ENCODE results near the gene SCN8A. TPM values are rescaled to one million over a fixed set of nuclear protein-coding genes. Genes with fewer than 3 reads are reported as not detected.
"Not testable (repeated sequence)": the region's sequence is repeated elsewhere in the genome, so short reads cannot be mapped to it uniquely, and the experiment has no call there.

SCN8A gene
- total RNA-seq: 46.1 TPM

DNA sequence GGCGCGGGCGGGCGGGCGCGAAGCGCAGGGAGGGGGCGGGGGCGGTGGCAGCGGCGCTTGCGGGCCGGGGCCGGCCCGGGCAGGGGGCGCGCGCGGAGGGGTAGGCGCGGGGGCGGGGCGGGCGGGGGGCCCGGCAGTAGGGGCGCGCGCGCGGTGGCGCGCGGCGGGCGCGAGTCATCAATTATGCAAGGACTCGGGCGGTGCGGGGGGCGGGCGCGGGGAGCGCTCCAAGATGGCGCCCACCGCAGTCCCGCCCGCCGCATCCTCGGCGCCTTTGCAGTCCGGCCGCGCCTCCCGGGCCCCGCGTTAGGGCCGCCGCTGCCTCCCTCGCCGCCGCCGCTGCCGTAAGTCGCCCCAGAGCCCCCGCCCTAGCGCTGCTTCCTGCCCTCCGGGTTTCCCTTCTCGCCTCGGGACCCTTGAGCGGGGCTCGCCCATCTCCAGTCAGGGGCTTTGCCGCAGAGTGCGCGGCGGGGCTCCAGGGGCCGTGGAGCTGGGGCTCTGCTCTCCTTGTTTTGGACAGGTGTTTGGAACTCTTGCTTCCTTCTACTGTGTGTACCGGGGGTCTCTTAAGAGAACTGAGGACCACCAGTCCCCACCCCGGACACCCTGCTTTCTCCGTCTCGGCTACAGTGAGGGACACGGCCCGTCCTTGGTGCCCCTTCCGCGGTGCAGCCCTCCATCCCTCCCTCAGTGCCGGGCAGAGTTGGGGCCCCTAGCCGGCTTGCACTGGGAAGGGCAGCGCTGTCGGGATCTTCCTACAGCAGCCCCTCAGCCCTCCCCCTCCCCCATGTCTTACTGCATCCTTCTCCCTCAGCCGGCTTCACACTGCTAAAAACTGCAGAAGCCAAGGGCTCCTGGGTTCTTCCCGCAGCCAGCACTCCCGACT, at the start of gene SCN8A:
Gene SCN8A (plus strand): TSS at position 218 of the 886 bp plus-strand sequence. CDS start 71,585 bp downstream, outside the sequence.
- no peak for FAIRE-seq
- peak; percentile 63 to 72 for DNase-seq (ENCODE audit: low spot score in 2 of 2)

DNA sequence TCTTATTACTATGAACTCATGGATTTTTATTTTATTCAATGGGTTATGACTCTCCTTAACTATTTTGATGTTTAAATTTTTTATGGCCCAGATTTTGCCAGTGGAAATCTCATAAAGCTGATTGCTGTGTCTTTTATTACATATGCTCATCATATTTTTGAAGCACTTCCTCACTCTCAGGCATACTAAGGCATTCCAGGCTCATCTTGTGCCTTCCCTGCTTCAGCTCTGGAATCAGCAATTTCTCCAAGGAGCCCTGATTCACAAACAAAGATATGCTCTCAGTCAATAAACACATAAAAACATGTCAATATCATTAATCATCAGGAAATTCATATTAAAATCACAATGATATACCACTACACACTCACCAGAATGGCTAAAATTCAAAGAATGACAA, 44.9 kb upstream of the SCN8A start:
- FAIRE-seq: no peak
- no peak for DNase-seq (ENCODE audit: low spot score in 2 of 2)

DNA sequence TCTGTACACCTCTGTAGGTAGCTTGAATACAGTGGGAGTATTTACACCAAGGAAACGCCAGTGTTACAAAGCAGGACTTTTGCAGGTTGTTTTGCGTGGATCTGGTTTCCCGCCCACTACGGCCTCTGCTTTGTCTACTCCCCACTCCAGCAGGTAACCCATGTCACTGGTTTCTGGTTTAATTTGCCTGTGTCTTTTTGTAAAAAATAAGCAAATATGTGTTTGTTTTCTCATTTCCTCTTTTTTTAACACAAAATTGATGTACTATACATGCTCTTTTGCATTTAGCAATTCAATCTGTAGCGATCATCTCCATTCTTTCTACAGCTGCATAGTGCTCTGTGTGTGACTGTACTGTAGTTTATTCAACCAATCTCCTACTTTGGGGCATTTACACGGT, 43.4 kb upstream of the SCN8A start:
- no peak for FAIRE-seq
- DNase-seq (ENCODE audit: low spot score in 2 of 2): no peak

DNA sequence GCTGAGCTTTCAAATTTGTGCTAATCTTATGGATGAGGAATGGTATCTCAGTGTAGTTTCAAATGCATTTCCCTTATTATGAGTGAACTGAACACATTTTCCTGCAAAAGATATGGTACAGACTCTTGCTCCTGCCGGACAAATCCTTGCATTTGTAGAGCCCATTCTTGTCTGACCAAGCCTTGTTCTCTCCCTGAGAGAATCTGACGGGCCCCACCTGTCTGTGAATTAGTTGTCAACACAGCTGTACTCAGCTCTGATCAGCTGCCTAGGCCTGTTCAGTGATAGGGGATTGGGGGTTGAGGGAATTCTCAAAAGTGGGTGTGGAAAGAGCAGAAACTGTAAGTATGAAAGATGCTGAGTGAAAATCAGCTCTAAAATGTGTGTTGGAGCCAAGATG, 42.8 kb upstream of the SCN8A start:
- no peak for DNase-seq (ENCODE audit: low spot score in 2 of 2)

DNA sequence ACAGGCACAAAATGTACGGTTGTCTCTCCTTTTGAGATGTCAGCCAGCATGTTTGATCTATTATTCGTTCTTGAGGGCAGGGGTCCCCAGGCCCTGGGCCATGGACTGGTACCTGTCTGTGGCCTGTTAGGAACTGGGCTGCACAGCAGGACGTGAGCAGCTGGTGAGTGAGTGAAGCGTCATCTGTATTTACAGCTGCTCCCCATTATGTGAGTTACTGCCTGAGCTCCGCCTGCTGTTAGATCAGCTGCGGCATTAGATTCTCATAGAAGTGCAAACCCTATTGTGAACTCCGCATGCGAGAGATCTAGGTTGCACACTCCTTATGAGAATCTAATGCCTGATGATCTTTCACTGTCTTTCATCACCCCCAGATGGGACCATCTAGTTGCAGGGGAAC, 41.4 kb upstream of the SCN8A start:
- FAIRE-seq (no peak), DNase-seq (ENCODE audit: low spot score in 2 of 2) (no peak)

More for the DNA sequence above, 42.8 kb upstream of the SCN8A start:
- no peak for FAIRE-seq

DNA sequence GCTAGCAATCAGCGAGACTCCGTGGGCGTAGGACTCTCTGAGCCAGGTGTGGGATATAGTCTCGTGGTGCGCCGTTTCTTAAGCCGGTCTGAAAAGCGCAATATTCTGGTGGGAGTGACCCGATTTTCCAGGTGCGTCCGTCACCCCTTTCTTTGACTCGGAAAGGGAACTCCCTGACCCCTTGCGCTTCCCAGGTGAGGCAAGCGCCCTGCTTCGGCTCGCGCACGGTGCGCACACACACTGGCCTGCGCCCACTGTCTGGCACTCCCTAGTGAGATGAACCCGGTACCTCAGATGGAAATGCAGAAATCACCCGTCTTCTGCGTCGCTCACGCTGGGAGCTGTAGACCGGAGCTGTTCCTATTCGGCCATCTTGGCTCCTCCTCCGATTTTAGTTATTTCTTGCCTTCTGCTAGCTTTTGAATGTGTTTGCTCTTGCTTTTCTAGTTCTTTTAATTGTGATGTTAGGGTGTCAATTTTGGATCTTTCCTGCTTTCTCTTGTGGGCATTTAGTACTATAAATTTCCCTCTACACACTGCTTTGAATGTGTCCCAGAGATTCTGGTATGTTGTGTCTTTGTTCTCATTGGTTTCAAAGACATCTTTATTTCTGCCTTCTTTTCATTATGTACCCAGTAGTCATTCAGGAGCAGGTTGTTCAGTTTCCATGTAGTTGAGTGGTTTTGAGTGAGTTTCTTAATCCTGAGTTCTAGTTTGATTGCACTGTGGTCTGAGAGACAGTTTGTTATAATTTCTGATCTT, 22.6 kb upstream of the SCN8A start:
- not testable (repeated sequence) for FAIRE-seq; DNase-seq (ENCODE audit: low spot score in 2 of 2)

DNA sequence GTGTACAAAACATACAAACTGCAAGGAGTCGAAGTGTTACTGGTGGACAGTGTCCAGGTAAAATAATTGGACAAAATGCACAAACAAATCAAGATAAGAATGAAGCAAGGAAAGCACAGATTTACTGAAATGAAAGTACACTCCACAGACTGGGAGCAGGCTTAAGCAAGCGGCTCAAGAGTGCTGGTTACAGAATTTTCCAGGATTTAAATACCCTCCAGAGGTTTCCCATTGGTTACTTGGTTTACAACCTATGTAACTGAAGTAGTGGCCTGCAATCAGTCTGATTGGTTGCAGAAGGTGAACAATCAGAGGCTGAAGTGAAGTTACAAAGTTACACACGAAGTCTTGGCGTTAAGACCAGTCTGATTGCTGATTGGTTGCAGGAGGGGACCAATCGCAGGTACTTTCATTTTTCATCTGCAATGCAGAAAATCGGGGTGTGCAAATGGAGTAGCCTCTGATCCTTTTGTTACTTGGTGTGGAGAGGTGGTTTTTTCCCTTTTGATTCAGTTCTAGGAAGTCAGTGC, 11.6 kb upstream of the SCN8A start:
- DNase-seq (ENCODE audit: low spot score in 2 of 2): no peak
- no peak for FAIRE-seq

DNA sequence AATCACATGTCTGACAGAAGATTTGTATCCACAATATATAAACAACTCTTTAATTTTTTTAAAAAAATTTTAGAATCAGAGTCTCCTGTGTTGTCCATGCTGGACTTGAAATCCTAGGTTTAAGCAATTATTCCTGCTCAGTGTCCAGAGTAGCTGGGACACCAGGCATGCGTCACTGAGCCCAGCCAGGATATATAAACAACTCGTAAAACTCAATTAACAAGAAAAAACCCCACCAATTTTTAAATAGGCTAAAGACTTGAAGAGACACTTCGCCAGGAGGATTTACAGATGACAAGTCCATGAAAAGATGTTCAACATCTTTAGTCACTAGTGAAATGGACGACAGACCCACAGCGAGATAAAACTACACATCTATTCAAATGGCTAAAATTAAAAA, 2.0 kb upstream of the SCN8A start:
- FAIRE-seq (no peak), DNase-seq (ENCODE audit: low spot score in 2 of 2) (no peak)

DNA sequence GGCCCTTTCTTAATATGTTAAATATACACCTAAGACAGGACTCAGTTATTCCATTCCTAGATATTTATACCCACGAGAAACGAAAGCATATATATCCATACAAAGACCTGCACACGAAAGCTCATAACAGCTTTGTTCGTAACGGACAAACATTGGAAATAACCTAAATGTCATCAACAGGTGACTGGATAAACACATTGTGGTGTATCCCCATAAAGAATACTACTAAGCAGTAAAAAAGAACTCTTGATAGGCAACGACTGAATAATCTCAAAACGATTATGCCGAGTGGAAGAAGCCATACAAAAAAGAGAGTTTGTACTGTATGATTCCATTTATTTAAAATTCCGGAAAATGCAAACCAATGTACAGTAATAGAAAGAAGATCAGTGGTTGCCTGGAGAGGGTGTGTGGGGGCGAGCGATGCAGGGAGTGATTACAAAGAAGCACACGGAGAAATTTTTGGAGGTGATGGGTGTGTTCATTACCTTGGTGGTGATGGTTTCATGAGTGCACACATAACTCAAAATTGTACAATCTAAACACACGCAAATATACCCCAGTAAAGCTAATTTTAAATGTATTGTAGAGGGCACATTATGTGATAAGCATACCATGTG, 1.4 kb upstream of the SCN8A start:
- FAIRE-seq (no peak), DNase-seq (ENCODE audit: low spot score in 2 of 2) (no peak)

DNA sequence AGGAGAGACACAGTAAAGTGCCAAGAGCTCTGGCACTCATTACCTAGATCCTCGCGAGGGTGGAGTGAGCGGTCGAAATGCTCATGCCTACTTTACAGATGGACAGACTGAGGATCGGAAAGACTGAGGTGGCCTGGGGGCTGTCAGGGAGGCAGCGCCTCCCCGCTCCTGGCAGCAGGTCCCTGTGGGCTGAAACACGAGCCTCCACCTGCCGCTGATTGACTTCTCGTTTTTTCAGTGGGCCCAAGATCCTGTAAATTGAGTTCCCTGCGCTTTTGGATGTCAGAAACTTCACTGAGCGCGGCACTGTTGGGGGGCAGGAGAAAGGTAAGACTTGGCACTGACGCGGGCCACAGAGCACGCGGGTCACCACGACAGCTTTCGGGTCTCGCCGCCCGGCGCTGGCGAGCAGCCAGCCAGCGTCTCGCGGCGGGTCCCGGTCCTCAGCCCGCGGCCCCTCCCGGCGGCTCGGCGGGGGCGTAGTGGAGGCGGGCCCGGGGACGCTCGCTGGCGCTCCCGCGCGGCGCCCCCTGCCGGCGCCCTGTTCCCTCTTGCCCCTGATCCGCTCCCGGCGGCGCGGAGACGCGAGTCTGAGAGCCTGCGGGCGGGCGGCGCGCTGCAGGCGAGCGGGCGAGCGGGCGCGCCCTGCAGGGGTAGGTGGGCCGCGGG, 552 bp upstream of the SCN8A start:
- peak; percentile 77 to 79 for DNase-seq (ENCODE audit: low spot score in 2 of 2)
- no peak for FAIRE-seq

DNA sequence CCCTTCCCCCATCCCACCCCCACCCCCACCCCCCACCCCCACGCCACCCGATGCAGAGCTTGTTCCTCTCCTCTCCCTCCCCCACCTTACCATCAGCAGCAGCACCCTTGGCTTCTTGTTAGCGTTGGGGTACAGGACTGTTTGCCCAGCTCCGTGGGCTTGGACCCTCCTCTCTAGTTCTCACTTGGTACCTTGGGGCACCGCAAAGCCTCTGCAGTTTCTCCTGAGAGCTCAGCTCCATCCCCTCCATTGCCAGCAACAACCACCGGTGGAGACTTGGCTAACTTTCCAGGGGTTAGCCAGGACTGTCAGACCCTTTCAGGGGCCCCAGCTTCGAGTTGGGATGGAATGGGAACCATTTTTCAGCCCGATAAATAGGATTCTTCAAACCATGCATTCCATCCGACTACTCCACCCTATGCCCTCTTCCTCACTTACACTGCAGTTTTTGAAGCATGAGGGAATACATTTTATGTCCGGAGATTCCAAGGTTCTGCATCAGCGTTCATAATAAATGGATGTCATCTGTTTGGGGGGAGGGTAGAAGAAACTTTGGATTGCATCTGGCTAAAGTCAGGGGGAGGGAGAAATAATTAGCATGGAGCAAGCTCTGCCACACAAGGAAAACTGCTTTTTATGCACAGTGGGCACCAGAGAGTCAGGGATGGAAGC, 1.1 kb downstream of the SCN8A start:
- DNase-seq (ENCODE audit: low spot score in 2 of 2) (no peak), FAIRE-seq (no peak)

DNA sequence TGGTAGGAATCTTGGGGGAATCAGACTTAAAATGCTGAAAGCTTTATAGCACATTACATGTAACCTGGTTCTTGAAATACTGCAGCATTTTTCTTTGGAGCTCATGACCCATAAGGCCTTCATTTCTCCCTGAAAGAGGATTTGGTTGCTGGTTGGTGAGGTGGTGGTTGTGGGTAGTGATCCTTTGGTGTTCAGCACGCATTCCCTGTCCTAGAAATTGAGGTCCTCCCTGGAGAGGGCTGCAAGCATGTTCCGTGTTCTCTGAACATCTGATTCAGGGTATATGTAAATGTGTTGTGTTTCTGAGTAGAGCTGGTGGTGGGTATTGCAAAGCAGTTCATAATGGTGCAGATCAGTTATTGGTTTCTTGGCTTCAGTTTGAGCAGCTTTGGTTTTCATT, 2.0 kb downstream of the SCN8A start:
- DNase-seq (ENCODE audit: low spot score in 2 of 2) (no peak), FAIRE-seq (no peak)

DNA sequence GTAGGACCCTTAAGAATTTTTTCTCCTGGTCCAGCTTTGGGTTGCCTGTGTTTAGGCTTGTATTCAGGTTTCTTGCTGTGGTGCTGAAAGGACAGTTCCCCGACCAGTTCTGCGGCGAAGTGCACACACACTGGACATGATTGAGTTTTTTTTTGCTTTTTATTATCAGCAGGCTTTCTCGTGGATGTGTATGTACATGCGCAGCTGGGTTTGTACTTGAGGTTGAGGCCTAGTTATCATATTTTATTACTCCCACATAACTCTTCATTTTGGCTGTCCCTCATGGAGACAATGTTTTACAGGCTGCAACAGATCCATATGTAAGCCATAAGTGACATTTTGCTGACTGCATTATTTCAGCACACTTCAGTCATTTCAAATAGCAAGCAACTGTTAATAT, 2.5 kb downstream of the SCN8A start:
- DNase-seq (ENCODE audit: low spot score in 2 of 2) (no peak), FAIRE-seq (no peak)

DNA sequence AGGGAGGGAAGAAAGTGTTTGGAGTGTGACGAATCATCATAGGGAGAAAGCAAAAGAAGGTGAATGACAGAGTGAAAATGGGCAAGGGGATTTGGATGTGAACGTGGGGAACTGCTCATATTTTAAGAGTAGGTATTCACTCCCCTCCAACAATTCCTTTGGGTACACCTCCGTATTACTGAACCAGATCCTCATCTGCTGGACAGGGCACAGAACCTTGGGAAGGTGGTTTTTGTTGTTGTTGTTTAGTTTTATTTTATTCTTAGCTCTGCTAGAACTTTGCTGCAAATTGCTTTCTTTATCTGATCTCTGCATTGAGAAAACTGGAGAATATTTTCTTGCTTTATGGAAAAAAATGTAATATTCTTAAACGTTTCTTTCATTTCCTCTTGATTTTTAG, 7.1 kb downstream of the SCN8A start:
- no peak for FAIRE-seq

DNA sequence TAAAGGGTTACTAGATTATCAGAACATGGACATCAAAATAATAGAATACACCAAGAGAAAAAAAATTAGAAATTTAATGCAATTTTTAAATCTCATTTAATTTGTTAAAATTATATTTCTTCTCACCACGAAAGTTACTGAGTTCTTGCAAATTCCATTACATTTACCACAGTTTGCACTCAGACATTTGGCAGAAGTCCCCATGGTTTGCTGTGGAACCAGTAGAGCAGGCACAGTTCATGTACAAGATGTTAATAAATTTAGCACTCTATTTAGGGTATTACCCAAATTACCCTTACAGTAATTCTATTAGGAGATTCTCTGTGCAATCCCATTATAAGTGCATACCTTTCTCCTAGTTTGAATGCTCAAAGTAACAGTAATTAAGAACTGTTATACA, 9.7 kb downstream of the SCN8A start:
- DNase-seq (ENCODE audit: low spot score in 2 of 2): no peak
- FAIRE-seq: no peak

More for the DNA sequence above, 7.1 kb downstream of the SCN8A start:
- DNase-seq (ENCODE audit: low spot score in 2 of 2): no peak

DNA sequence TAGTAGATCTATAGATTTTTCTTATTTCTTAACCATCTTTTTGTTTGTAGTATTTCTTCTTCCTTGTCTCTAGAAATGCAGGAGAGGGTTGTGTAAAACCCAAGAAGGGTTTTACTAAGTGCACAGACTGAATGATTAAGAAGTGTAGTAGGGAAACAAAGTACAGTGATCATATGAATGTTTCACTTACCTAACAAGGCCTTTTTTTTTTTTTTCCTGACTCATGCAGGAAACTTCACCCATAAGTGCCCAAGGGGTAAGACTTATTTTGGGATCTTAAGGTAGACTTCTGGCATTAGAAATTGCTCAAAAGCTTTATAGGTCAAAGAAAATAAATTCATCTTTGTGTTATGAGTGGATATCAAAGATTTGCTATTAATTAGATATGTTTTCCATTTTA, 10.2 kb downstream of the SCN8A start:
- DNase-seq (ENCODE audit: low spot score in 2 of 2) (no peak), FAIRE-seq (no peak)

DNA sequence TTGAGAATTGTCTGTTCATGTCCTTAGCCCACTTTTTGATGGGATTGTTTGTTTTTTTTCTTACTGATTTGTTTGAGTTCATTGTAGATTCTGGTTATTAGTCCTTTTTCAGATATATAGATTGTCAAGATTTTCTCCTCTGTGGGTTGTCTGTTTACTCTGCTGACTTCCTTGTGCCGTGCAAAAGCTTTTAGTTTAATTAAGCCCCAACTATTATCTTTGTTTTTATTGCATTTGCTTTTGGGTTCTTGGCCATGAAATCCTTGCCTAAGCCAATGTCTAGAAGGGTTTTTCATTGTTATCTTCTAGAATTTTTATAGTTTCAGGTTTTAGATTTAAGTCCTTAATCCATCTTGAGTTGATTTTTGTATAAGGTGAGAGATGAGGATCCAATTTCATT, 14.9 kb downstream of the SCN8A start:
- DNase-seq (ENCODE audit: low spot score in 2 of 2); FAIRE-seq: not testable (repeated sequence)

DNA sequence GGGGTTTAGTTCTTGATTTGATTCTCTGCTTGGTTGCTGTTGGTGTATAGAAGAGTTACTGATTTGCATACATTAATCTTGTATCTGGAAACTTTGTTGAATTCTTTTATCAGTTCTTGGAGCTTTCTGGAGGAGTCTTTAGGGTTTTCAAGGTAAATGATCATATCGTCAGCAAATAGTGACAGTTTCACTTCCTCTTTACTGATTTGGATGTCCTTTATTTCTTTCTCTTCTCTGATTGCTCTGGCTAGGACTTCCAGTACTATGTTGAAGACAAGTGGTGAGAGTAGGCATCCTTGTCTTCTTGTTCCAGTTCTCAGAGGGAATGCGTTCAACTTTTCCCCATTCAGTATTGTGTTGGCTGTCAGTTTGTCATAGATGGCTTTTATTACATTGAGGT, 16.2 kb downstream of the SCN8A start:
- not testable (repeated sequence) for FAIRE-seq; DNase-seq (ENCODE audit: low spot score in 2 of 2)

DNA sequence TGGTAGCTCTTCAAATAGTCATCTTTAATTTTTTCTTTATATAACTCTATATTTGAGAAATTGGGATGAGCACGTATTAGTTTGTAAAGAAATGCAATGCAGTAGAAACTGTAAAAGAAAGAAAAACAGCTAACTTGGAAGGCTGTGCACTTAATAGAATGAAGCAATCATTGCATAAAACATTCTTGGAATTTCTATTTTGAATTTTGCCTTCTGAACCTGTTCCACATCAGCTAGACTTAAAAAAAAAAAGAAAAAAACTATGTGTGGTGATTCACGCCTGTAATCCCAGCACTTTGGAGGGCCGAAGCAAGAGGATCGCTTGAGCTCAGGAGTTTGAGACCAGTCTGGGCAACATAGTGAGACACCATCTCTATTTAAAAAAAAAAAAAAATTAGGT, 29.4 kb downstream of the SCN8A start:
- no peak for FAIRE-seq

More for the DNA sequence above, 29.4 kb downstream of the SCN8A start:
- DNase-seq (ENCODE audit: low spot score in 2 of 2): no peak

Measured in frontal cortex (tissue), 4 donors.